IMR-90 (cell line): Measurements from ENCODE around the gene PCDH1. TPM values are rescaled to one million over a fixed set of nuclear protein-coding genes. Genes with fewer than 3 reads are reported as not detected.

Source experiments
- ATAC-seq: fragments of 200-7000 bp; cut with Tn5 transposase; 2 replicates; pipeline ENCODE4 v1.9.1; 2020; ENCODE audit warnings: low read depth, mild to moderate bottlenecking, moderate library complexity
- BruUV-seq: library from RNA; stranded (reverse); fragments of 400-500 nt; replicated peaks from 2 replicates; lab custom pipeline; 2021; lab: Mats Ljungman, UMichigan
- CTCF ChIA-PET: fragments of 300-600 bp; formaldehyde crosslinking; extraction: SDS; loops from one replicate; lab custom pipeline; 2021; ENCODE audit warnings: antibody characterized with exemption; lab: Yijun Ruan, JAX
- POLR2A ChIA-PET: fragments of 300-600 bp; sonication (Branson Sonifier 250); formaldehyde crosslinking; loops from one replicate; lab custom pipeline; 2022; ENCODE audit warnings: antibody characterized with exemption; ENCODE audit not compliant: unreplicated experiment; lab: Charles Lee
- DNase-seq: peaks from one replicate; pipeline ENCODE4 v3.0.0; 2013
- H2AFZ ChIP-seq: replicated peaks from 2 replicates; pipeline ENCODE3; 2013; ENCODE audit warnings: low read length, mild to moderate bottlenecking; ENCODE audit not compliant: poor library complexity
- H2AK5ac ChIP-seq: 2 replicates; pipeline ENCODE4 v1.6.1; 2013; ENCODE audit warnings: low read depth, low read length, inconsistent platforms
- H2AK9ac ChIP-seq: replicated peaks from 2 replicates; pipeline ENCODE3; 2013; ENCODE audit warnings: mild to moderate bottlenecking, low read depth, low read length, moderate library complexity; ENCODE audit not compliant: poor library complexity
- H2BK120ac ChIP-seq: 2 replicates; pipeline ENCODE4 v1.6.1; 2013; ENCODE audit warnings: low read depth, low read length, inconsistent platforms
- H2BK15ac ChIP-seq: 3 replicates; pipeline ENCODE4 v1.6.1; 2013; ENCODE audit warnings: low read depth, low read length, inconsistent platforms
- H2BK20ac ChIP-seq: 2 replicates; pipeline ENCODE4 v1.6.1; 2013; ENCODE audit warnings: low read depth, mild to moderate bottlenecking, inconsistent platforms, low read length, moderate library complexity
- H2BK5ac ChIP-seq: 2 replicates; pipeline ENCODE4 v1.6.1; 2013; ENCODE audit warnings: mild to moderate bottlenecking, low read depth, low read length, inconsistent platforms; ENCODE audit not compliant: poor library complexity, severe bottlenecking
- H3K14ac ChIP-seq: replicated peaks from 2 replicates; pipeline ENCODE4 v1.6.1; 2013; ENCODE audit warnings: low read depth, low read length, inconsistent platforms
- H3K18ac ChIP-seq: 2 replicates; pipeline ENCODE4 v1.6.1; 2013; ENCODE audit warnings: low read depth, low read length, control low read depth
- H3K23ac ChIP-seq: 2 replicates; pipeline ENCODE4 v1.6.1; 2013; ENCODE audit warnings: low read depth, low read length, inconsistent platforms
- H3K27ac ChIP-seq: 2 replicates; pipeline ENCODE4 v1.5.1; 2013; ENCODE audit warnings: mild to moderate bottlenecking, control low read depth, low read length; ENCODE audit not compliant: insufficient read depth
- H3K27me3 ChIP-seq: 2 replicates; pipeline ENCODE4 v1.6.1; 2013; ENCODE audit warnings: low read length; ENCODE audit not compliant: control insufficient read depth, insufficient read depth
- H3K36me3 ChIP-seq: 2 replicates; pipeline ENCODE4 v1.6.1; 2013; ENCODE audit warnings: low read length, mixed read lengths; ENCODE audit not compliant: control insufficient read depth, insufficient read depth
- H3K4ac ChIP-seq: 2 replicates; pipeline ENCODE4 v1.6.1; 2013; ENCODE audit warnings: low read depth, low read length, inconsistent platforms
- H3K4me1 ChIP-seq: 2 replicates; pipeline ENCODE4 v1.6.1; 2013; ENCODE audit warnings: low read length, mixed read lengths; ENCODE audit not compliant: control insufficient read depth, insufficient read depth
- H3K4me2 ChIP-seq: 2 replicates; pipeline ENCODE4 v1.6.1; 2013; ENCODE audit warnings: low read depth, mild to moderate bottlenecking, control low read depth, low read length, moderate library complexity
- H3K4me3 ChIP-seq: 2 replicates; pipeline ENCODE4 v1.5.1; 2013; ENCODE audit warnings: low read depth, mild to moderate bottlenecking, control low read depth, low read length, moderate library complexity; ENCODE audit not compliant: insufficient read depth
- H3K56ac ChIP-seq: 2 replicates; pipeline ENCODE4 v1.6.1; 2013; ENCODE audit warnings: low read length, inconsistent platforms; ENCODE audit not compliant: insufficient read depth; ENCODE audit errors: extremely low read depth
- H3K79me1 ChIP-seq, 2 experiments: 2 replicates each; pipeline ENCODE4 v1.6.1; 2013; ENCODE audit warnings: low read length in 2 of 2, inconsistent platforms in 1 of 2, low read depth in 1 of 2
- H3K9ac ChIP-seq: 2 replicates; pipeline ENCODE4 v1.6.1; 2013; ENCODE audit warnings: low read depth, low read length, control low read depth
- H3K9me1 ChIP-seq: 2 replicates; pipeline ENCODE4 v1.6.1; 2013; ENCODE audit warnings: low read length, inconsistent platforms; ENCODE audit not compliant: insufficient read depth
- H3K9me3 ChIP-seq: 2 replicates; pipeline ENCODE4 v1.6.1; 2013; ENCODE audit warnings: low read length; ENCODE audit not compliant: control insufficient read depth, insufficient read depth
- H4K20me1 ChIP-seq: 2 replicates; pipeline ENCODE4 v1.6.1; 2013; ENCODE audit warnings: low read length, inconsistent platforms; ENCODE audit not compliant: insufficient read depth
- H4K5ac ChIP-seq: 2 replicates; pipeline ENCODE4 v1.6.1; 2013; ENCODE audit warnings: mild to moderate bottlenecking, low read depth, low read length, control low read depth
- H4K8ac ChIP-seq, 2 experiments: 2 replicates each; pipeline ENCODE4 v1.6.1; 2013; ENCODE audit warnings: low read depth in 2 of 2, low read length in 2 of 2, control low read depth in 1 of 2, inconsistent platforms in 1 of 2
- H4K91ac ChIP-seq: 2 replicates; pipeline ENCODE4 v1.6.1; 2013; ENCODE audit warnings: low read depth, low read length, inconsistent platforms; ENCODE audit not compliant: insufficient read depth
- BHLHE40 ChIP-seq: fragments of 150-350 bp; IDR thresholded peaks from 2 replicates; pipeline ENCODE4 v1.6.1; 2016; ENCODE audit warnings: mild to moderate bottlenecking, low read depth, low read length
- CEBPB ChIP-seq: IDR thresholded peaks from 2 replicates; pipeline ENCODE4 v1.6.1; 2012; ENCODE audit warnings: low read depth, low read length, improper control_type of control experiment
- CHD1 ChIP-seq: IDR thresholded peaks from 2 replicates; pipeline ENCODE4 v1.6.1; 2012; ENCODE audit warnings: low read depth, low read length, improper control_type of control experiment
- ELK1 ChIP-seq: fragments of 150-350 bp; IDR thresholded peaks from 2 replicates; pipeline ENCODE4 v1.6.1; 2016; ENCODE audit warnings: low read depth, mild to moderate bottlenecking, low read length, moderate library complexity, borderline replicate concordance
- FOS ChIP-seq: fragments of 150-350 bp; IDR thresholded peaks from 2 replicates; pipeline ENCODE4 v1.6.1; 2016; ENCODE audit warnings: low read depth, low read length
- MAFK ChIP-seq: IDR thresholded peaks from 2 replicates; pipeline ENCODE4 v1.6.1; 2012; ENCODE audit warnings: low read depth, low read length, improper control_type of control experiment
- MAZ ChIP-seq: IDR thresholded peaks from 2 replicates; pipeline ENCODE4 v1.6.1; 2012; ENCODE audit warnings: low read depth, mild to moderate bottlenecking, low read length, improper control_type of control experiment, moderate library complexity, borderline replicate concordance
- MXI1 ChIP-seq: IDR thresholded peaks from 2 replicates; pipeline ENCODE4 v1.6.1; 2012; ENCODE audit warnings: low read depth, mild to moderate bottlenecking, low read length, moderate library complexity, borderline replicate concordance
- NFE2L2 ChIP-seq: fragments of 150-350 bp; IDR thresholded peaks from 2 replicates; pipeline ENCODE4 v1.6.1; 2016; ENCODE audit warnings: low read depth, mild to moderate bottlenecking, low read length
- POLR2A ChIP-seq: IDR thresholded peaks from 2 replicates; pipeline ENCODE4 v1.6.1; 2012; ENCODE audit warnings: mild to moderate bottlenecking, low read depth, low read length
- RAD21 ChIP-seq: IDR thresholded peaks from 2 replicates; pipeline ENCODE4 v1.6.1; 2012; ENCODE audit warnings: low read length, improper control_type of control experiment
- RCOR1 ChIP-seq: IDR thresholded peaks from 2 replicates; pipeline ENCODE4 v1.6.1; 2012; ENCODE audit warnings: mild to moderate bottlenecking, low read length, improper control_type of control experiment; ENCODE audit not compliant: insufficient replicate concordance
- RFX5 ChIP-seq: IDR thresholded peaks from 2 replicates; pipeline ENCODE4 v1.8.0; 2012; ENCODE audit warnings: low read depth, mild to moderate bottlenecking, low read length, moderate library complexity
- SMC3 ChIP-seq: fragments of 150-350 bp; IDR thresholded peaks from 2 replicates; pipeline ENCODE4 v1.6.1; 2016; ENCODE audit warnings: low read depth, mild to moderate bottlenecking, antibody characterized with exemption, low read length, moderate library complexity
- WGBS, 2 experiments: methylation state at CpG; one replicate each; pipeline versions ENCODE4 v1.1.5 to v1.1.7; 2013; ENCODE audit warnings: missing lambda C conversion rate in 2 of 2; ENCODE audit not compliant: insufficient read length in 1 of 2; ENCODE audit errors: extremely low coverage in 2 of 2; 5-methylcytosine and 5-hydroxymethylcytosine counted together
- dilution Hi-C: fragments of 300-500 bp; cut with HindIII; formaldehyde crosslinking; loops from one replicate; pipeline ENCODE4 v1.14.3; 2018; ENCODE audit warnings: low sequenced_read_pairs; ENCODE audit not compliant: unreplicated experiment
- in situ Hi-C: fragments of 300-500 bp; cut with MboI; formaldehyde crosslinking; loops from 3 replicates; pipeline ENCODE4 v1.14.3; 2019; ENCODE audit warnings: low sequenced_read_pairs, inconsistent platforms, mixed read lengths
- intact Hi-C: fragments of 100-400 bp; cut with micrococcal nuclease; formaldehyde crosslinking; loops from 2 replicates; pipeline ENCODE4 v1.10.0; 2022
- polyA plus RNA-seq, 3 experiments: library from polyadenylated mRNA; depleted of rRNA; stranded (reverse); fragments of >200 nt; gene quantifications; 2 replicates each; pipeline ENCODE4 v1.2.3, GENCODE V29; 2012; ENCODE audit warnings: low replicate concordance in 1 of 3
- total RNA-seq: library from RNA; depleted of rRNA; stranded (reverse); fragments of >200 nt; gene quantifications from 2 replicates; pipeline ENCODE4 v1.2.3, GENCODE V29; 2012
- TF ChIP-seq, protein P1 (sequence below): conservative IDR thresholded peaks from 2 replicates; pipeline ENCODE4 v1.5.1; 2012; ENCODE audit warnings: mild to moderate bottlenecking, low read depth, low read length, improper control_type of control experiment
- TF ChIP-seq, protein P2 (sequence below): fragments of 150-350 bp; IDR thresholded peaks from 2 replicates; pipeline ENCODE4 v1.6.1; 2017; ENCODE audit warnings: mild to moderate bottlenecking, antibody characterized with exemption, low read length, low read depth

The PCDH1 gene
- total and polyA plus RNA-seq, 2 of the 4 experiments (the other 2 are of a cell fraction): 0.74 to 0.90 TPM

DNA sequence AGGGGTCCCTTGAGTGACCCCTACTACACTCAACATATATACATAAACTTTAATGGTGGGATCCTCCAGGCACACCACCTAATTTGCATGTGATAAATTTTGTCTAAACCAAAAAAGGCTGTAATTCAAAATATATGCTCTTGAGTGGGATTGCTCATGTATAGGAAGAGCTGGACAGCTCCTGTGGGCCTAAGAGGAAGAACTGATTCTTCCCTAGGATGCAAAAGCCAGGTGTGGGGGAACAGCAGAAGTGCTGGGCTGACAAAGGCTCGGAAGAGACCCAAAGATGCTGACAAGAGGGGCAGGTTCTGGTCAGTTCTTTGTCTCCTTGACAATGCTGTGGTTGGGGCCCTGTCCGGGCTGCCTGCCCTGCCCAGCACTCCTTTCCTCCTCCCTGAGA, 43.9 kb downstream of the PCDH1 start:
- H3K4ac ChIP-seq: peak overlapping the region; percentile 63; the same call in 1 of the 2 replicates
- peaks cover 14% of the 10 kb centered on the region for H3K4me1 ChIP-seq
- ChIA-PET POLR2A (no interaction called here), CTCF (no interaction called here)
- no peaks in the 10 kb centered on the region for H3K36me3 ChIP-seq
- no peak overlapping the region for H3K9ac ChIP-seq
- no peak overlapping the region for H3K56ac ChIP-seq
- no peaks in the 10 kb centered on the region for H3K79me1 ChIP-seq
- no peaks in the 10 kb centered on the region for H4K20me1 ChIP-seq
- peaks cover 3% of the 10 kb centered on the region for H3K9me3 ChIP-seq
- whole genome bisulfite sequencing, 2 experiments: no CpG with 5 or more reads among the region's 2 CpGs
- H4K5ac ChIP-seq: no peak overlapping the region
- H2BK15ac ChIP-seq: 0 out of 3 replicates have a peak overlapping the region, but pooled peaks have one; percentile 95
- no peak overlapping the region for H3K4me2 ChIP-seq
- in situ Hi-C loops: no loop called here
- no peak overlapping the region for H2AK5ac ChIP-seq
- no TSS peak for BruUV-seq
- H3K23ac ChIP-seq: 0 out of 2 replicates have a peak overlapping the region, but pooled peaks have one; percentile 60
- H3K27me3 ChIP-seq: no peaks in the 10 kb centered on the region; the same call in 1 of the 2 replicates
- H3K18ac ChIP-seq: no peak overlapping the region
- H3K14ac ChIP-seq: no peak overlapping the region
- H2BK120ac ChIP-seq: peak overlapping the region; percentile 96; the same call in 1 of the 2 replicates
- dilution Hi-C loops: no loop called here
- no peak overlapping the region for H2AK9ac ChIP-seq
- intact Hi-C loops: no loop called here
- no peak overlapping the region for H3K27ac ChIP-seq
- peak; percentile 5 for DNase-seq
- H3K4me3 ChIP-seq: no peak overlapping the region
- H2BK20ac ChIP-seq: peak overlapping the region; percentile 91; the same call in 1 of the 2 replicates
- no peak for ATAC-seq
- H4K8ac ChIP-seq: no peak overlapping the region
- peaks cover 16% of the 10 kb centered on the region for H3K9me1 ChIP-seq
- no peak overlapping the region for H2BK5ac ChIP-seq
- no peak overlapping the region for H4K91ac ChIP-seq
- no peak overlapping the region for H2AFZ ChIP-seq
- no peak for TF ChIP-seq NFE2L2
- TF ChIP-seq POLR2A: no peak
- TF ChIP-seq RAD21: no peak
- no peak for TF ChIP-seq ELK1
- no peak for TF ChIP-seq RFX5
- TF ChIP-seq, protein P1, sequence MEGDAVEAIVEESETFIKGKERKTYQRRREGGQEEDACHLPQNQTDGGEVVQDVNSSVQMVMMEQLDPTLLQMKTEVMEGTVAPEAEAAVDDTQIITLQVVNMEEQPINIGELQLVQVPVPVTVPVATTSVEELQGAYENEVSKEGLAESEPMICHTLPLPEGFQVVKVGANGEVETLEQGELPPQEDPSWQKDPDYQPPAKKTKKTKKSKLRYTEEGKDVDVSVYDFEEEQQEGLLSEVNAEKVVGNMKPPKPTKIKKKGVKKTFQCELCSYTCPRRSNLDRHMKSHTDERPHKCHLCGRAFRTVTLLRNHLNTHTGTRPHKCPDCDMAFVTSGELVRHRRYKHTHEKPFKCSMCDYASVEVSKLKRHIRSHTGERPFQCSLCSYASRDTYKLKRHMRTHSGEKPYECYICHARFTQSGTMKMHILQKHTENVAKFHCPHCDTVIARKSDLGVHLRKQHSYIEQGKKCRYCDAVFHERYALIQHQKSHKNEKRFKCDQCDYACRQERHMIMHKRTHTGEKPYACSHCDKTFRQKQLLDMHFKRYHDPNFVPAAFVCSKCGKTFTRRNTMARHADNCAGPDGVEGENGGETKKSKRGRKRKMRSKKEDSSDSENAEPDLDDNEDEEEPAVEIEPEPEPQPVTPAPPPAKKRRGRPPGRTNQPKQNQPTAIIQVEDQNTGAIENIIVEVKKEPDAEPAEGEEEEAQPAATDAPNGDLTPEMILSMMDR: no peak
- TF ChIP-seq CHD1: no peak
- no peak for TF ChIP-seq SMC3
- no peak for TF ChIP-seq RCOR1
- TF ChIP-seq FOS: no peak
- TF ChIP-seq MXI1: no peak
- no peak for TF ChIP-seq MAZ
- no peak for TF ChIP-seq MAFK
- TF ChIP-seq CEBPB: no peak
- TF ChIP-seq BHLHE40: no peak
- TF ChIP-seq, protein P2, sequence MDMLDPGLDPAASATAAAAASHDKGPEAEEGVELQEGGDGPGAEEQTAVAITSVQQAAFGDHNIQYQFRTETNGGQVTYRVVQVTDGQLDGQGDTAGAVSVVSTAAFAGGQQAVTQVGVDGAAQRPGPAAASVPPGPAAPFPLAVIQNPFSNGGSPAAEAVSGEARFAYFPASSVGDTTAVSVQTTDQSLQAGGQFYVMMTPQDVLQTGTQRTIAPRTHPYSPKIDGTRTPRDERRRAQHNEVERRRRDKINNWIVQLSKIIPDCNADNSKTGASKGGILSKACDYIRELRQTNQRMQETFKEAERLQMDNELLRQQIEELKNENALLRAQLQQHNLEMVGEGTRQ: no peak
